ENCODE data around the gene ATRAID. TPM values are rescaled to one million over a fixed set of nuclear protein-coding genes. Genes with fewer than 3 reads are reported as not detected.
"Not testable (repeated sequence)": the region's sequence is repeated elsewhere in the genome, so short reads cannot be mapped to it uniquely, and the experiment has no call there.

Gene ATRAID
- polyA plus RNA-seq, 1 donor: 131 TPM

DNA sequence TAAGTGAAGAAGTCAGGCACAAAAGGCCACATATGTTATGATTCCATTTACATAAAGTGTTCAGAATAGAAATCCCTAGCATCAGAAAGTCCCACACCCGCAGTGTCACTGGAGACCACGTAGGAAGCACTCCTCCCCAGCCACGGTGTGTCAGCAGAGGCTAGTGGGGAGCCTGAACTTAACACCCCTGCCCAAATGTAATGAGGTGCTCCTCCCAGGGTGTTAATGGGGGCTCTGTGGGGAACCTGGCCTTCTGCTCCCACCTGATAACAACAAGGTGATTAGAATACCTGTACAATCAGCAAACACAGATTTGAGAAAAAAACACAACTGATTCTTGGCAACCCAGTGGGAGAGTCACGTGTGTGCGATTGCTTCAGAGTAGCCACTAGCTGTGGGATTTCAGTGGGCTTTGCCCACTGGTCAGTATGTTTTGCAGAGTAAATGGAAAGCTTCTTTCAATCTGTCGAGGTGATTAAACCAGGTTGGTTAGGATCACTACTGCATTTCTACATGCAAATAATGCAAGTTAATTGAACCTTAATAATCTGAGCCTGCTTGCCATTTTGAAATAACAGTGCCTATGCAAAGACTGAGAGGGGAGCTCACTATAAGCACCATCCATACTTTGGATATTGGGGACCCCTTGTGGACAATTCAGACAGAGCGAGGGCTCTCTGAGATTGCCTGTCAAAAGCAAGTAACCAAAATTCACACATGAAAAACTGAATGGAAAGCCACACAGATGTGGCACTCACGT is 20.6 kb upstream of the ATRAID start:
- Histone ChIP-seq H3K27ac (ENCODE audit: low read length) (no peak overlapping the region), H3K9me3 (ENCODE audit: control insufficient read depth, low read depth, low read length) (no peaks in the 10 kb centered on the region), H3K36me3 (ENCODE audit: control insufficient read depth, insufficient read depth, low read length) (no peaks in the 10 kb centered on the region), H3K4me3 (ENCODE audit: low read length) (no peak overlapping the region), H3K27me3 (ENCODE audit: control insufficient read depth, insufficient read depth, low read length) (no peaks in the 10 kb centered on the region), H3K4me1 (ENCODE audit: control insufficient read depth, insufficient read depth, low read length) (no peaks in the 10 kb centered on the region)
- WGBS (ENCODE audit: insufficient coverage, low lambda C conversion rate): 0% methylated on average over 1 of the region's 8 CpGs
- DNase-seq: peak in 1 of 2 donors; percentile 44

- Histone ChIP-seq H3K36me3 (ENCODE audit: control insufficient read depth, insufficient read depth, low read length) (peaks cover 7% of the 10 kb centered on the region), H3K4me1 (ENCODE audit: control insufficient read depth, insufficient read depth, low read length) (no peaks in the 10 kb centered on the region), H3K27me3 (ENCODE audit: control insufficient read depth, insufficient read depth, low read length) (no peaks in the 10 kb centered on the region), H3K27ac (ENCODE audit: low read length) (no peak overlapping the region), H3K4me3 (ENCODE audit: low read length) (no peak overlapping the region), H3K9me3 (ENCODE audit: control insufficient read depth, low read depth, low read length) (no peaks in the 10 kb centered on the region)
- DNase-seq: peak in 1 of 2 donors; percentile 54
- WGBS (ENCODE audit: insufficient coverage, low lambda C conversion rate): no CpG with 5 or more reads among the region's 17 CpGs
Observed at GRCh38 chr2:27194538-27195354, 17.1 kb upstream of the ATRAID start.

GRCh38 chr2:27195799-27196198 is 16.0 kb upstream of the ATRAID start:
- not testable (repeated sequence) for H3K9me3 ChIP-seq (ENCODE audit: control insufficient read depth, low read depth, low read length); H3K4me1 ChIP-seq (ENCODE audit: control insufficient read depth, insufficient read depth, low read length); DNase-seq; H3K27me3 ChIP-seq (ENCODE audit: control insufficient read depth, insufficient read depth, low read length); H3K4me3 ChIP-seq (ENCODE audit: low read length); H3K27ac ChIP-seq (ENCODE audit: low read length)
- WGBS (ENCODE audit: insufficient coverage, low lambda C conversion rate): 100% methylated on average over 1 of the region's 3 CpGs
- H3K36me3 ChIP-seq (ENCODE audit: control insufficient read depth, insufficient read depth, low read length): peaks cover 13% of the 10 kb centered on the region

GRCh38 chr2:27198068-27198467 is 13.8 kb upstream of the ATRAID start:
- not testable (repeated sequence) for H3K27ac ChIP-seq (ENCODE audit: low read length); DNase-seq; H3K9me3 ChIP-seq (ENCODE audit: control insufficient read depth, low read depth, low read length); H3K4me1 ChIP-seq (ENCODE audit: control insufficient read depth, insufficient read depth, low read length); H3K27me3 ChIP-seq (ENCODE audit: control insufficient read depth, insufficient read depth, low read length); H3K4me3 ChIP-seq (ENCODE audit: low read length)
- peaks cover 36% of the 10 kb centered on the region for H3K36me3 ChIP-seq (ENCODE audit: control insufficient read depth, insufficient read depth, low read length)
- WGBS (ENCODE audit: insufficient coverage, low lambda C conversion rate): no CpG with 5 or more reads among the region's 3 CpGs

GRCh38 chr2:27198627-27199026 is 13.2 kb upstream of the ATRAID start:
- 83% methylated on average over 1 of the region's 2 CpGs for WGBS (ENCODE audit: insufficient coverage, low lambda C conversion rate)

GRCh38 chr2:27199241-27199640 is 12.6 kb upstream of the ATRAID start:
- no peak for DNase-seq
- no CpG with 5 or more reads among the region's 2 CpGs for WGBS (ENCODE audit: insufficient coverage, low lambda C conversion rate)
- no peak overlapping the region for H3K4me3 ChIP-seq (ENCODE audit: low read length)
- H3K36me3 ChIP-seq (ENCODE audit: control insufficient read depth, insufficient read depth, low read length): peaks cover 48% of the 10 kb centered on the region
- H3K27me3 ChIP-seq (ENCODE audit: control insufficient read depth, insufficient read depth, low read length): no peaks in the 10 kb centered on the region
- no peaks in the 10 kb centered on the region for H3K4me1 ChIP-seq (ENCODE audit: control insufficient read depth, insufficient read depth, low read length)
- no peaks in the 10 kb centered on the region for H3K9me3 ChIP-seq (ENCODE audit: control insufficient read depth, low read depth, low read length)
- H3K27ac ChIP-seq (ENCODE audit: low read length): no peak overlapping the region

More at GRCh38 chr2:27198627-27199026, 13.2 kb upstream of the ATRAID start:
- Histone ChIP-seq H3K36me3 (ENCODE audit: control insufficient read depth, insufficient read depth, low read length) (peaks cover 42% of the 10 kb centered on the region), H3K4me1 (ENCODE audit: control insufficient read depth, insufficient read depth, low read length) (no peaks in the 10 kb centered on the region), H3K27ac (ENCODE audit: low read length) (no peak overlapping the region), H3K4me3 (ENCODE audit: low read length) (no peak overlapping the region), H3K9me3 (ENCODE audit: control insufficient read depth, low read depth, low read length) (no peaks in the 10 kb centered on the region), H3K27me3 (ENCODE audit: control insufficient read depth, insufficient read depth, low read length) (no peaks in the 10 kb centered on the region)
- DNase-seq: no peak

- no peaks in the 10 kb centered on the region for H3K9me3 ChIP-seq (ENCODE audit: control insufficient read depth, low read depth, low read length)
- WGBS (ENCODE audit: insufficient coverage, low lambda C conversion rate): no CpG with 5 or more reads among the region's 7 CpGs
- H3K4me3 ChIP-seq (ENCODE audit: low read length): no peak overlapping the region
- H3K27ac ChIP-seq (ENCODE audit: low read length): no peak overlapping the region
- H3K36me3 ChIP-seq (ENCODE audit: control insufficient read depth, insufficient read depth, low read length): peaks cover 71% of the 10 kb centered on the region
- H3K4me1 ChIP-seq (ENCODE audit: control insufficient read depth, insufficient read depth, low read length): peaks cover 5% of the 10 kb centered on the region
- no peak for DNase-seq
- no peaks in the 10 kb centered on the region for H3K27me3 ChIP-seq (ENCODE audit: control insufficient read depth, insufficient read depth, low read length)
Observed at GRCh38 chr2:27201675-27202074, 10.2 kb upstream of the ATRAID start.

- Histone ChIP-seq H3K27ac (ENCODE audit: low read length) (no peak overlapping the region), H3K9me3 (ENCODE audit: control insufficient read depth, low read depth, low read length) (no peaks in the 10 kb centered on the region), H3K4me3 (ENCODE audit: low read length) (no peak overlapping the region), H3K4me1 (ENCODE audit: control insufficient read depth, insufficient read depth, low read length) (peaks cover 14% of the 10 kb centered on the region), H3K36me3 (ENCODE audit: control insufficient read depth, insufficient read depth, low read length) (peaks cover 83% of the 10 kb centered on the region), H3K27me3 (ENCODE audit: control insufficient read depth, insufficient read depth, low read length) (no peaks in the 10 kb centered on the region)
- DNase-seq: no peak
- no CpG with 5 or more reads among the region's 2 CpGs for WGBS (ENCODE audit: insufficient coverage, low lambda C conversion rate)
Observed at GRCh38 chr2:27202854-27203253, 9.0 kb upstream of the ATRAID start.

DNA sequence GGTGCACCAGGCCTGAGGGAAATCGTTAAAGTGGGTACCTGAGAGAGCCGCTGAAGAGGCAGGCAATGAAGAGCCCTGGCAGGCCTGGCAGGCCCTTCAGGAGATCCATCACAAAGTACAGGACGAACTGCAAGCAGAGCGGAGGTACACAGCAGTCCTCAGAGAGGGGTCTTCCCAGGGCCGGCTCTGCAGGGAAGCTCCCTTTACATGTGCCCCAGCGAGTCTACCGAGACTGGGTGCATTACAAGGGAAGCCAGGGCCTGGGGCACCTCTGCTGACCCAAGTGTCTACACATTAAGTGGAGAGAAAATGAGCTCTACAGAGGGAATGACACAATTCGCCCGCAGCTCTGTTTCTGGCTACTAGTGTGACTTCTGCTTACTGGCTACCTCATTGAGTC is 8.1 kb upstream of the ATRAID start:
- H3K27ac ChIP-seq (ENCODE audit: low read length): no peak overlapping the region
- H3K4me1 ChIP-seq (ENCODE audit: control insufficient read depth, insufficient read depth, low read length): peaks cover 19% of the 10 kb centered on the region
- no peaks in the 10 kb centered on the region for H3K9me3 ChIP-seq (ENCODE audit: control insufficient read depth, low read depth, low read length)
- no peak overlapping the region for H3K4me3 ChIP-seq (ENCODE audit: low read length)
- H3K36me3 ChIP-seq (ENCODE audit: control insufficient read depth, insufficient read depth, low read length): peaks cover 90% of the 10 kb centered on the region
- no peaks in the 10 kb centered on the region for H3K27me3 ChIP-seq (ENCODE audit: control insufficient read depth, insufficient read depth, low read length)
- no peak for DNase-seq
- WGBS (ENCODE audit: insufficient coverage, low lambda C conversion rate): no CpG with 5 or more reads among the region's 9 CpGs

- Histone ChIP-seq H3K36me3 (ENCODE audit: control insufficient read depth, insufficient read depth, low read length) (peaks cover 86% of the 10 kb centered on the region), H3K27ac (ENCODE audit: low read length) (no peak overlapping the region), H3K4me1 (ENCODE audit: control insufficient read depth, insufficient read depth, low read length) (peaks cover 25% of the 10 kb centered on the region), H3K4me3 (ENCODE audit: low read length) (no peak overlapping the region), H3K9me3 (ENCODE audit: control insufficient read depth, low read depth, low read length) (no peaks in the 10 kb centered on the region), H3K27me3 (ENCODE audit: control insufficient read depth, insufficient read depth, low read length) (no peaks in the 10 kb centered on the region)
- no peak for DNase-seq
- WGBS (ENCODE audit: insufficient coverage, low lambda C conversion rate): no CpG with 5 or more reads among the region's 8 CpGs
Observed at GRCh38 chr2:27204566-27204965, 7.3 kb upstream of the ATRAID start.

Data from large intestine (tissue), 3 donors.